Activated CD8-positive, alpha-beta memory T cell treated with anti-CD3 and anti-CD28 coated beads for 24 hours (primary cell): ENCODE results near the gene CDH12.
"Not testable (repeated sequence)": the region's sequence is repeated elsewhere in the genome, so short reads cannot be mapped to it uniquely, and the experiment has no call there.

Source experiments
- DNase-seq: peaks from one replicate; pipeline ENCODE4 v3.0.0-alpha.2; 2020

CDH12 gene

DNA sequence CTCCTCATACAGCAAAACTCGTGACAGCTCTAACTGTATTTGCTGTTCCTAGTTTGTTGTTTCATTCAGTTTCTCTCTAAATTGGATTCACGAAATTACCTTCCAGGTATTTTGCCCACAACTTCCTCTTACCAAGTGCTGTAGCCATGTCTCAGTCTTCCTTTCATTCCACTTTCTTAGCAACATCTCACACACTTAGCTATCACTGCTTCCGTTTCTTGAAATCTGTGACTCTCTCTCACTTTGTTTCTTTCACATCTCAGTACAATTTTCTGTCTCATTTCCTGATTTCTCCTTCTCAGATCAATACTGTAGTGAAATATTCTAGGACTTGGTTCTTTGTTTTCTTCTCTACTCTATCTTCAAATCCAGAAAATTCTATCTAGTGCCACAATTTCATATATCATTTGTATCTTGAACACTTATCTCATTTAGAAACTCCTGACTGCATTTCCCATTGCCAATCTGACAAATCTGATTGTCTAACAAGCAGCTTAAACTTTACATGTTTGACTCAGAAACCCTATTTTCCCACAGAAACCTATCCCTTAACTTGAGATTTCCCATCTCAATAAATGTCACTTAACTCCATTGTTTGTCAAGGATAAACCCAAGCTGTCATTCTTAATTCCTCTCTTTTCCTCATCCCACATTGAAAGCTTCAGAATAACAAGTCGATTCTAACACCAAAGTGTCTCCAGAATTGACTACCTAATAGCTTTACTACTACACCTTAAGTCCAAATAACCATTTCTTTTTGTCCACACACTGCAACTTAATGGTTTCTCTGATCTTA lies 303.1 kb downstream of the CDH12 start:
- DNase-seq = no peak

DNA sequence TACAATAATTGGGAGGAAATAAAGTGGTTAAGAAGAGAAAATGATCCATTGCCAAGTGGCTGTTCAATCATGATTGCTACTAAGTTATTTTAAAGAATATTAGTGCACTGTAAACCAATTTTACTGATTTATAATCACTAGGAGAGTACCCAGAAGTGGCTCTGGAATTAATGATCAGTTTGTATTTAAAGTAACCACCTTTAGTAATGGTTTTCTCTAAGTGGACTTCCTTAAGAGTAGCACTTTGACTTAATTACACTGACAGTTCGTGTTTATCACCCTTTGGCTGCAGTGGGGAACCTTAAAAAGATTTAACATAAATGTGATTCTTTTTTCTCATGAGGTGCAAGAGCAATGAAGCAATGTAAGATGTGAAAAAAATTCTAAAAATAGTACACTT lies 310.8 kb downstream of the CDH12 start:
- DNase-seq = no peak

DNA sequence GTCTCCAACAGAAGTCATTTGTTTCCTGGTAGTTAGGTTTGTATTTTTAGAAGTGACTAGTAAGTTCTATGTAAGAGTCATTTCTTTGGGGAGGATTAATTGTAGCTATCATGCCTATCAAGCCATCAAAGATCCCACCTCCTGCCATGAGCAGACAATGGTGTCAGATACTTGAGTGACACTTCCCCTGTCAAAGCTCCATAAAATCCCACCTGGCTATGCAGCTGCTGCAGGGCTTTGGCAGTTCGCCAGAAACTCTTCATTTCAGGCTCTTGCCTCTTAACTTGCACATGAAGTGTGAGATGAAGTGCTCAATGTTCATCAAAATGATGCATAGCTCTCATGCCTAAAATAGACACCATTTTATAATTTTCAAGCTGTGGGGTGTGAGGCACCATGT lies 312.1 kb downstream of the CDH12 start:
- DNase-seq = no peak

DNA sequence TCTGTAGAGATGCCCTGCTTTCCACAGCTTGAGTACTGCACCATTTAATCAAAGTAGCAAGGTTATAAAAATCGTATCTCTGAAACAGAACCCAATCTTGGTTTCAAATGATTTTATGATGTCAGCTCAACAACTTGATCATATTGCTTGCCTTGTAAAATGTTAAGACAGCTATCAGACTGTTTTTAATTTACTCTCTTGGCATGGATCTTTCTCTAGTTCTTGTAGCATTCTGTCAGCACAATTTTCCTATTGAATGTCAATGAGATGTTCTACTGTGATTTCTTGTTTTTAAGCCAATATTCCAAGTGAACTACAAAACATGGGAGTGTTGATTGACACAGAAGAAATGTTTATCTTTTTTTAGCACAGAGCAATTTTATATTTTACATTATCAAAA lies 313.4 kb downstream of the CDH12 start:
- no peak for DNase-seq

DNA sequence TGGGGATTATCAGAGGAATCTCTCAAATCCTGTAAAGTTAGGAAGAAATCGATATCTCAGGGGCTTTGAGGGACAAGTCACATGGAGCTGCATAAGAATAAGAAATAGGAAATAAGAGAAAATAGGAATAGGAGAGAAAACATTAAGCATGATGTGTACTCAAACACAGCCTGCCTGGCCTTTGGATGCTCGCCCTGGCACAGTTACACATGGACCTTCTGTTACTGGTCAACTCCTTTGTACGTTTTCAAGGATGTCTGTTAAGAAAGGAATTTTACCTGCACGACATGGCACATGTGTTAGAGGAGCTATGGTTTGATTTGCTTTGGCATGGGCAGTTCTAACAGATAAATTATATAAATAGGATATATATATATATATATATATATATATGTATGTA lies 321.2 kb downstream of the CDH12 start:
- DNase-seq = no peak

DNA sequence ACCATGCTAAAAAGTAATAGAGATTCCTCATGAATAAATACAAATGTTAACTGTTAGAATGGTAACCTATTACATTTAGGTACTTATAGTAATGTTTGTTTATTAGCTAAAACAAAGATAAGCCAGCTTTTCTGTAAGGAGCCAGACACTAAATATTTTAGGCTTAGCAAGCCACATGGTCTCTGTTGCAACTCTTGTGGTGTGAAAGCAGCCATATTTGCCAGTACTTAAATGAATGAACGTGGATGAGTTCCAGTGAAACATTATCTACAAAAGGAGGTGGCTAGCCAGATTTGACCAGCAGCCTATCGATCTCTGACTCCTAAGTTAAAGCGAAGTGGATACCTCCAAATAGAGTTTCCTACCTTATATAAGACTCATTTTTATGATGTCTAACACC lies 331.6 kb downstream of the CDH12 start:
- no peak for DNase-seq

DNA sequence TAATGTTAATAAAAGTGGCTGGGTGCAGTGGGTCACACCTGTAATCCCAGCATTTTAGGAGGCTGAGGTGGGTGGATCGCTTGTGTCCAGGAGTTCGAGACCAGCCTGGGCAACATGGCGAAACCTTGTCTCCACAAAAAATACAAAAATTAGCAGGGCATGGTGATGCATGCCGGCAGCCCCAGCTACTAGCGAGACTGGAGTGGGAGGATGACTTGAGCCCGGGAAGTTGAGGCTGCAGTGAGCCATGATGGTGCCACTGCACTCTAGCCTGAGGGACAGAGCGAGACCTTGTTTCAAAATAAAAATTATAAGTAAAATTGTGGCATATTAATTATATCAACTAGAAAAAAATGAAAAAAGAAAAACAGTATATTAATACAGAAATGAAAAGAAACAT lies 336.6 kb downstream of the CDH12 start:
- not testable (repeated sequence) for DNase-seq

DNA sequence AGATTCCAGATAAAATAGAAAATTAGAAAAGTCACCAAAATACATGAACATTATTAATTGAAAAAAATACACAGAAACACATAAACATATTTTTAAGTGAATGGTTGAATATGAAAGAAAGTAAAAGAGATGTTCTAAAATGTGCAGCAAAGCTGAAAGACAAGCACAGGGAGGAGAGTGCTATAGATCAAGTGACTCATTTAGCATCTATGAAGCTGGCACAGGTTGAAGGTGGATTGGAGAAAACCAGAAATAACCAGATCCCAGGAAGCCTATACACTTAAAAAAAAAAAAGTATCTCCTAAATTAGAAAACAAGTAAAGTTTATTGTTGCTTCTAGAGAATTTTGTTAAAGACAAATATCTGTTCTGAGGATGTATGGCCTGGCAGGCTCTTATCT lies 338.9 kb downstream of the CDH12 start:
- DNase-seq = no peak

DNA sequence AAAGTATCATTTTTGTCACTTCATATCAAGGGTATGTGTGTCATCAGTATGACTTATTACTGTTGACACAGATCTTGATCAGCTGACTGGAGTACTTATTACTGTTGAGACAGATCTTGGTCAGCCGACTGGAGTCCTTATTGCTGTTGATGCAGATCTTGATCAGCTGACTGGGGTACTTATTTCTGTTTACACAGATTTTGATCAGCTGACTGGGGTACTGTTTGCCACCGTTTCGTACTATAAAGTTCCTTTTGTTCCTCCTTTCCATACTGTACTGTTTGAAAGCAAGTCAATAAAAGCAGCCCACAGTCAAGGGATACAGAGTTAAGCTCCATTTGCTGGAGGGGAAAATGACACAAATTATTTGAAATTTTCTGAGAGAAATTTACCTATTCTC lies 347.3 kb downstream of the CDH12 start:
- DNase-seq = no peak

DNA sequence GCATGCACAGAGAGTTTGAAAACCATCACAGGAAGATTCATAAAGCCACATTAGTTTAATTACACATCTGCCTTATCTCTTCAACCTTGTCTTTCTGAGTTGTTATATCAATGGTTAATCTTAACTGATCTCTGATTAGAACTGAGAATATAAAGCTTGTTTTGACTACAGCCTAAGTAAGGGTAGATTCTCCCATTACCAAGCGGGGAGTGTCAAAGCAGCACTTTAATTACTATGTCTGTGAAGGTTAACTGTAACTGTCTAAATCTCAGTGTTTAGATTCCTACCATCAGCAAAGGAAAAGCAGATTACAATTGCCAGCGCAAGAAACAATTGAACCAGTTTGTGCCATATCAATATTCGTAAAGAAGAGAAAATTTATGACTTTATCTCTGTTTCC lies 348.7 kb downstream of the CDH12 start:
- no peak for DNase-seq

DNA sequence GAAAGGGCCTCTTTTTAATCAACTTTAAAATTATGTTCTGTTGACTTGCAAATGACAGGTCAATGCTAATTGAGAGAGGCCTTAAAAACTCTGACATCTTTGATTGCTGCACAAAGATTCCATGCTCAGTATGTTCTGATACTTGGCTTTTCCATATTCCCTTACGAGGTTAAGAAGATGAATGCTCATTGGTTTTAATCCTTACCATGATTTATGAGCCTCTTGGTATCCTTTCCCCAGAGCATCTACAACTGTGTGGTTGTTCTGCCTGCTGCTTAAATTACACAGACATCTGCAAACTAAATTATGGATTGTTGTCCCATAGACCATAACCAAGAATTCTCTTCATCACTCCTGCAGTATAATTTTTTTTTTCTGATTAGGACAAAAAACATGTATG lies 352.6 kb downstream of the CDH12 start:
- DNase-seq = no peak

DNA sequence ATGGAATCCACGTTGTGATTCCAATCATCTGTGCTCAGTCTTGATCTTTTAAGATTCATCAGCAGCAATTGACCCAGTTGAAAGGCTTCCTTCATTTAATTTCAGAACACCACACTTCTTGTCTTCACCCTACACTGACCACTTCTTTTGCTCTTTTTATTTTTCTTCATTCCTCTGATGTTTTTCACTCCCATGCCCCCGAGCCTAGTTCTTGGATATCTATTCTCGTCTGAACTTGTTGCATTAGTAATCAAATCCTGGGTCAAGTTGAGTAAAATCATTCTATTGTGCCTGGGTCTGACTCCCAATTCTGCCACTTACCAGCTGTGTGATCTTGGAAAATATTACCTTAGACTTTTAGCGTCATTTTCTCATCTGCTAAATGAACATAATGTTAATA lies 356.5 kb downstream of the CDH12 start:
- no peak for DNase-seq

DNA sequence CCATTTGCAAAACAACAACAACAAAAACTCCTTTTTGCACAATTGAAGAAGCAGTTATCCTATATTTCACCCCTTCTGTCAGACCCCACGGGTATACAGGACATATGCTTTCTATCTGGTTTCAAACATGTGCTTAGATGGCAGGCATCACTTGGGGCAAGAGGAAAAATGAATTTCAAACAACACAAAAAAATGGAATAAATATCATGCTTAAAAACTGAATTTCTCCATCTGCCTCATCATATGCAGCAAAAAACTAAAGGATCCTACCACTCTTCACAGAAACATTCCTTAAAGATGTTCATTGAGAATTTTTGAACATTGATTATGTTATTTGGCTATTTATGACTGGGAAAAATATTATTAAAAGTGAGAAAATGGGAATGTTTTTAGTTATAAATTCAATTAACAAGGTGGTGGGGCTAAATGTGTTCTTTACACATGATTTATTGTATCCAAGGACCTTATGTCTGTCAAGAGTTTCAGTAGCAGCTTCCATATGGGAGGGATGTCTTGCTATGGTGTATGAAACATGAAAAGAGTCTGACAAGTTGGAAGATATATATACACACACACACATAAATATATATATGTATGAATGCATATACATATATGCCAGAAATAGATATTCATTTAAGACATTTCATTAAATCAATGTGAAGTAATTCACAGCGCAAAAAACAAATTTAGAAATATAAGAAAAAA lies 358.0 kb downstream of the CDH12 start:
- DNase-seq = no peak

DNA sequence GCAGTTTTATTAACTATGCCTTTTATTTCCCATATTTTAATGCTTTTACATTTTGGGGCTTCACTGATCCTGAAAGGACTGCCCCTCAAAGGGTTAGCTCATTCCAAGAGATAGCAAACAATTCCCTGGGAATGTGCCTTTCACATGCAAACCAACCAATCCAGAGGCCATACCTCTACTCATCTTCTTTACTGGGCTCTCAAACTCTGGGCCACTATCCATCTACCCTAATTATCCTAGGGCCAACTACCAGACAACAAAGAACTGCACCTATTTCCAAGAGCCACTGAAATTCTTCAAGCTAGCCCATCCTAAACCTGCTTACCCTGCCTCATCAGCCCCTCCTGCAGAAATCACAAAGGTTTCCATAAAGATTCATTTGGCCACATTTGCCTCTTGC lies 364.7 kb downstream of the CDH12 start:
- no peak for DNase-seq

DNA sequence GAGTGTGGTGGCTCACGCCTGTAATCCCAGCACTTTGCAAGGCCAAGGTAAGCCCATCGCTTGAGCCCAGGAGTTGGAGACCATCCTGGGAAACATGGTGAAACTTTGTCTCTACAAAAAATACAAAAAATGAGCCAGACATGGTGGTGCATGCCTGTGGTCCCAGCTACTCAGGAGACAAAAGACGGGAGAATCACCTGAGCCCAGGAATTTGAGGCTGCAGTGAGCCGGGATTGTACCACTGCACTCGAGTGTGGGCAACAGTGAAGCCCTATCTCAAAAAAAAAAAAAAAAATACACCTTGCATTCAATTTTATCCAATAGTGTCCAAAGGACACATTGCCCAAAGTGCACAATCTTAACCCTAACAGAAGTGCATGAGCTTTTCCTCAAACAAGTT lies 372.8 kb downstream of the CDH12 start:
- no peak for DNase-seq

DNA sequence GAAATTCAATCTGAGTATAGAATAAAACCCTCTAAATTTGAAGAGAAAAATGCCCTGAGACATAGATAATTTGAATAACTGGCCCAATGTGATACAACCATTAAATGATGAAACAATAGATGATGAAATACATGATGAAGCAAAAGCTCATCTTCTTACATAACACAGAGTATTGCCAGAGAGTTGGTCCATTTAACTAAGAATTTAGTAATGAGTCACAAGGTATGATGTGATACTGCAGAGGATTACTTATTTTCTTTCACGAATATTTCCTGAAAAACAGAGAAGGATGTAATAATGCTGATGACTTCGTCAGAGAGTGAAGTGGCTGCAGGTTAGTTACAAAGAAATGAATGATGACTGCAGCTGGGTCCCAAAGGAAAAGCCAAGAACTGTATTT lies 379.3 kb downstream of the CDH12 start:
- no peak for DNase-seq

DNA sequence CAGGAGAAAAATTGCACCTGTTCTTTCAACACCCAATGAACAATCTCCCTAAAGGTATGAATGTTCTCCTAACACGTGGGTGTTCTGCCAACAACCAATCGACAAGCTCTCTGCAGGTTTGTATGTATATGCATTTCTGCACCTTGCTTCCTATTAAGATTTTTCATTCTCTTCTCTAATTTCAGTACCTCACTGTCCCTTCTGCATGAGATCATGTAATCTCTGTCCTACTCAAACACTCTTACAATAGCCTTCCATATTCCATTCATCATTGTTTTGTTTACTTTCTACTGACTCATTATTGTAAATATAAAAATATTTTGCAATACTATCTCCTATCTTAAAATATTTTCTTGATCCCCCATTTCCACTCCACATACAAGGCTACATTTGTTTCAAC lies 382.0 kb downstream of the CDH12 start:
- DNase-seq = no peak

DNA sequence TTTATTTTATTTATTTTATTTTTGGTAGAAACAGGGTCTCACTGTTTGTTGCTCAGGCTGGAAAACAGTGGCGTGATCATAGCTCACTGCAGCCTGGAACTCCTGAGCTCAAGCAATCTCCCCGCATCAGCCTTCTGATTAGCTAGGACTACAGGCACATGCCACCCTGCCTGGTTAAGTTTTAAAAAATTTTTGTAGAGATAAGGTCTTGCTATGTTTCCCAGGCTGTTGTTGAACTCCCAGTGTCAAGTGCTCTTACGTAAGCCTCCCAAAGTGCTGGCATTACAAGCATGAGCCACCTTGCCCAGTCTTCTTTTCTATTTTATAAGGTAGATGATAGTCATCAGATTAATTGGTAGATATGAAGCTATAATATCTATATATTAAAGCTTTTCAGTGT lies 382.7 kb downstream of the CDH12 start:
- DNase-seq = no peak

DNA sequence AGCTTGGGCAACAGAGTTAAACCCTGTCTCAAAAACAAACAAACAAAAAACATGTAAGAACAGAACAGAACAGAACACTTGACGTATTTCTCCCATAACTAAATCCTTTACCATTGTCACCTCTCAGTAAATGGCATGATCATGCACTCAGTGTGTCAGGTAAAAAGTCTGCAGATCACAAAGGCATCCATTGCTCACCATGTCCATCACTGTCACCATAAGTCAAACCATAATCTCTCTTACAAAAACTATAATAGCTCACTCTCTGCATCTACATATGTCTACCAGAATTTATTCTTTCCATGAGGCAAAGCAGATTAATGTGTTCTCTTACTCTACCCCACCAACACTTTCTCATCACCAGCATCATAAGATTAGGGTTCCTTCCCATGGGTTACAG lies 387.5 kb downstream of the CDH12 start:
- DNase-seq = no peak

DNA sequence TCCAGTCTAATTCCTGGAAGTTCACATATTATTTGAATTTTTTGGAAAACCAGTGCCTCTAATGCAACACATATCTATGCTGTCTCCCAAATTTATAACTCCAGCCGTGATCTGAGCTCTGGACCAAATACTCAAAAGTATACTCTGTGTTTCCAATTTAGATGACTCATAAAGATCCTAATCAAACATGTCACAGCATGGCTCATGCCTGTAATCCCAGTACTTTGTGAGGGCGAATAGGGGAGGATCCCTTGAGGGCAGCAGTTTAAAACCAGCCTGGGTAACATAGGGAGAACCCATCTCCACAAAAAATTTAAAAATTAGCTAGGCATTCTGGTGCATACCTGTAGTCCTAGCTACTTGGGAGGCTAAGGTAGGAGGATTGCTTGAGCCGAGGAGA lies 388.0 kb downstream of the CDH12 start:
- DNase-seq = no peak

DNA sequence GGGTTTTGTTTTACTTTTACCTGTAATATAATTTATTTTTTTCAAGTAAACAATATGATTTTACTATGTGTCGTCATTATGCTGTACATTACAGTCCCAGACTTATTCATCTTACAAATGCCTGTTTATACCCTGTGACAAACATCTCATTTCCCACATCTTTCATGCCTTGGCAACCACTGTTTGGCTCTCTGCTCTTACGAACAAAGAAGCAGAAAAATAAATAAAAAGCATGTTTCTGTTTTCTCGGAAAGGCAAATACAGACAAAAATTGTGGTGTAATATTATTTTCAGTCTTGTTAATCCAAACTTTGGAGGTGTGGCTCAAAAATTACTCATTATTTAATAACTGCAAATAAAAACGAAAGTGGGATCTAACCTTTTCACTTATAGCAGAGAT lies 393.0 kb downstream of the CDH12 start:
- DNase-seq = no peak

DNA sequence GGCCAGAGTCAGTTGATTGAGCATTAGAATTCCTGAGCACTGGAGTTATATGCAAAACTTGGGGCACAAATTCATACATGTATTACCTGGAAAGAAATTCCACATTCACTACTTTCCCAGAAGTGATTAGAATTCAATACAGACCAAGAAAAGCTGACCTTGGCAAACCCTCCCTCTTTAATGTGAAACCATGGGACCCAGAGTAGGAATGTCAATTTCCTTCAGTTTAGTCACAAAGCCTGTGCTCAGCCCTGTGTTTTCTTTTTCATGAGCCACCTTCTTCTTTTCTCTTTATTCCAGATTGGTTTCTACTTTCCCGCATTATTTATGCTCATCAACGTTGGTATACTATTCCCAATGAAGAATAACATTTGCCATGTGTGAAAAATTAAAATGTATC lies 420.2 kb downstream of the CDH12 start:
- no peak for DNase-seq

DNA sequence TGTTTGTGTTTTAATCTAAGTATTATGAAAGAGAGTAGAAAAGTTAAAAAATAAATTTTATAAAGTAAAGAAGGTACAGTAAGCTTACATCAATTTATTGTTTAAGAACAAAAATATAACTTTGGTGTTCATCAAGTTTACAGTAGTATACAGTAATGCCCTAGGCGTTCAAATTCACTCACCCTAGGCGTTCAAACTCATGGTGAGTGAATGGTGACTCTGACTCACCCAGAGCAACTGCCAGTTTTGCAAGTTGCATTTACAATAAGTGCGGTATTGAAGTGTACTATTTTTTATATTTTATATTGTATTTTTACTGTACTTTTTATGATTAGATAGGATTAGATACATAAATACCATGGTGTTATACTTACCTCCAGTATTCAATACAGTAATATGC lies 421.3 kb downstream of the CDH12 start:
- no peak for DNase-seq

DNA sequence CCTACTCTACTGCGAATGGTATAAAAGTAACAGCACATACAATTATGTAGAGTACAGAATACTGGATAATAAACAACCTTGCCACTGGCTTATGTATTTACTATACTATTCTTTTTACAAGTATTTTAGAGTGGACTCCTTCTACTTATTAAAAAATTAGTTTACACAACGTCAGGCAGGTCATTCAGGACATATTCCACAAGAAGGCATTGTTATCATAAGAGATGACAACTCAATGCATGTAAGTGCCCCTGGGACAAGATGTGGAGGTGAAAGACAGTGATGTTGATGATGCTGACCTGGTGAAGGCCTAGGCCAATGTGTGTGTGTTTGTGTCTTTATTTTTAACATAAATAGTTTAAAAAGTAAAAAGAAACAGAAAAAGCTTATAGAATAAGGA lies 421.7 kb downstream of the CDH12 start:
- no peak for DNase-seq
